Vagina (tissue), 2 donors: ENCODE results near the gene ALDH8A1.

ENCODE experiments used
- POLR2AphosphoS5 ChIP-seq, 2 donors: sonication (generic); formaldehyde crosslinking; IDR thresholded peaks; one replicate each; pipeline ENCODE4 v1.9.0; 2017; ENCODE audit warnings: antibody characterized with exemption in 2 of 2, mild to moderate bottlenecking in 2 of 2, low read depth in 1 of 2; ENCODE audit not compliant: insufficient read depth in 1 of 2
- TF ChIP-seq, protein P1 (sequence below), 3 experiments: fragments of 450-650 bp in 2 of 3; fragments of 200-600 bp in 1 of 3; sonication (generic) in 1 of 3; IDR thresholded peaks; one replicate each; pipeline ENCODE4 v1.5.1; 2017 to 2019; ENCODE audit warnings: antibody characterized with exemption in 3 of 3, mild to moderate bottlenecking in 2 of 3, moderate library complexity in 2 of 3

DNA sequence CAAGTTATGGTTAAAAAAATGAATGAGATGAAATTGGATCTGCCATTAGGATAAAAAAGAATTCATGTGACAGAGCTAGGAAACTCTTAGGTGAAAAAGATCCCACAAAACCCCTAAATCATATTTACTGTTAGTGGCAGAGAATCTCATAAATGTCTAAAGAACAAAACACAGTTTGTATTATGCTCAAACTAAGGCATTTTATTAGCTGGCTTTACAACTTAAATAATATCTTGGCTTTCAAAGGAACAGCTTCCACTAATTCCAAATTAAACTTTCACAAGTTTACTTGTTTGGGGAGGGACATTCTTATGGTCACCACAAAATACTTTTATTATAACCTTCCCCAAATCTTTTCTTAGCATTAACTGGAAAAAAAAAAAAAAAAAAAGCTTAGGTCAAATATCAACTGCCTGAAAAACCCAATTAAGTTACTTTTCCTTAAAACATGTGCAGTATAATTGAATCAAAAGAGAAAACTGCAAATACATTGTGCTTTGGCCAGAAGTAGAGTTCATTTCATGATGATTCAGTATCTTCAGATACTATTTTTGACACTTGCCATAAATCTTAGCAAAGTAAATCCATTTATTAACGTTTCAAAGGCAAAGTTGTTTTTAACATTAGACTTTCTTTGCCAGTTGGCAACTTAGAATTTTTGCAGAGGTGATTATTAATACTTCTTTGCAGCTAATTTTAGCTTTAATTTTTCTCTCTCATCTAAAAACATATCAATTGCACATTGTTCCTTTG is 14.7 kb upstream of the ALDH8A1 start:
- no peak for TF ChIP-seq POLR2AphosphoS5 (IDR thresholded peaks at IDR 0.05; ENCODE audit: insufficient read depth in 1 of 2, low read depth in 1 of 2)
- TF ChIP-seq, protein P1, sequence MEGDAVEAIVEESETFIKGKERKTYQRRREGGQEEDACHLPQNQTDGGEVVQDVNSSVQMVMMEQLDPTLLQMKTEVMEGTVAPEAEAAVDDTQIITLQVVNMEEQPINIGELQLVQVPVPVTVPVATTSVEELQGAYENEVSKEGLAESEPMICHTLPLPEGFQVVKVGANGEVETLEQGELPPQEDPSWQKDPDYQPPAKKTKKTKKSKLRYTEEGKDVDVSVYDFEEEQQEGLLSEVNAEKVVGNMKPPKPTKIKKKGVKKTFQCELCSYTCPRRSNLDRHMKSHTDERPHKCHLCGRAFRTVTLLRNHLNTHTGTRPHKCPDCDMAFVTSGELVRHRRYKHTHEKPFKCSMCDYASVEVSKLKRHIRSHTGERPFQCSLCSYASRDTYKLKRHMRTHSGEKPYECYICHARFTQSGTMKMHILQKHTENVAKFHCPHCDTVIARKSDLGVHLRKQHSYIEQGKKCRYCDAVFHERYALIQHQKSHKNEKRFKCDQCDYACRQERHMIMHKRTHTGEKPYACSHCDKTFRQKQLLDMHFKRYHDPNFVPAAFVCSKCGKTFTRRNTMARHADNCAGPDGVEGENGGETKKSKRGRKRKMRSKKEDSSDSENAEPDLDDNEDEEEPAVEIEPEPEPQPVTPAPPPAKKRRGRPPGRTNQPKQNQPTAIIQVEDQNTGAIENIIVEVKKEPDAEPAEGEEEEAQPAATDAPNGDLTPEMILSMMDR (IDR thresholded peaks at IDR 0.05), result no peak
